OCI-LY3 (cell line): ENCODE results near the gene L3MBTL1.

Experiments
- CTCF ChIP-seq: fragments of 200-600, 300-600 bp; sonication (generic); IDR thresholded peaks from 2 replicates; pipeline ENCODE4 v1.5.1; 2014; ENCODE audit warnings: antibody characterized with exemption, low read length, low read depth
- EZH2phosphoT487 ChIP-seq: fragments of 200-600 bp; shearing (Covaris generic); IDR thresholded peaks from 2 replicates; pipeline ENCODE4 v1.6.1; 2018; ENCODE audit warnings: antibody characterized with exemption, mixed run types, low read depth

GRCh38 chr20:43558412-43559146 is 51.1 kb downstream of the L3MBTL1 start, which contains the start of gene SGK2:
- no peak for TF ChIP-seq CTCF
- TF ChIP-seq EZH2phosphoT487, result no peak
